PC-9 (cell line): ENCODE results near the gene KCNF1.

Source experiments
- EZH2 ChIP-seq: fragments of 200-600 bp; sonication (generic); IDR thresholded peaks from 2 replicates; pipeline ENCODE4 v1.8.0; 2017; ENCODE audit warnings: antibody characterized with exemption, low read depth
- TF ChIP-seq, protein P1 (sequence below): fragments of 200-600 bp; sonication (generic); conservative IDR thresholded peaks from 2 replicates; pipeline ENCODE4 v1.6.1; 2017; ENCODE audit warnings: mixed run types, antibody characterized with exemption, mild to moderate bottlenecking, moderate library complexity

GRCh38 chr2:10962004-10962403, 50.3 kb downstream of the KCNF1 start:
- TF ChIP-seq, protein P1, sequence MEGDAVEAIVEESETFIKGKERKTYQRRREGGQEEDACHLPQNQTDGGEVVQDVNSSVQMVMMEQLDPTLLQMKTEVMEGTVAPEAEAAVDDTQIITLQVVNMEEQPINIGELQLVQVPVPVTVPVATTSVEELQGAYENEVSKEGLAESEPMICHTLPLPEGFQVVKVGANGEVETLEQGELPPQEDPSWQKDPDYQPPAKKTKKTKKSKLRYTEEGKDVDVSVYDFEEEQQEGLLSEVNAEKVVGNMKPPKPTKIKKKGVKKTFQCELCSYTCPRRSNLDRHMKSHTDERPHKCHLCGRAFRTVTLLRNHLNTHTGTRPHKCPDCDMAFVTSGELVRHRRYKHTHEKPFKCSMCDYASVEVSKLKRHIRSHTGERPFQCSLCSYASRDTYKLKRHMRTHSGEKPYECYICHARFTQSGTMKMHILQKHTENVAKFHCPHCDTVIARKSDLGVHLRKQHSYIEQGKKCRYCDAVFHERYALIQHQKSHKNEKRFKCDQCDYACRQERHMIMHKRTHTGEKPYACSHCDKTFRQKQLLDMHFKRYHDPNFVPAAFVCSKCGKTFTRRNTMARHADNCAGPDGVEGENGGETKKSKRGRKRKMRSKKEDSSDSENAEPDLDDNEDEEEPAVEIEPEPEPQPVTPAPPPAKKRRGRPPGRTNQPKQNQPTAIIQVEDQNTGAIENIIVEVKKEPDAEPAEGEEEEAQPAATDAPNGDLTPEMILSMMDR = no peak
- no peak for TF ChIP-seq EZH2
